Central memory CD4-positive, alpha-beta T cell (primary cell): ENCODE measurements around the gene MAD2L1.

Experiments used
- DNase-seq: peaks from one replicate; pipeline ENCODE4 v3.0.0; 2022

The MAD2L1 gene

DNA sequence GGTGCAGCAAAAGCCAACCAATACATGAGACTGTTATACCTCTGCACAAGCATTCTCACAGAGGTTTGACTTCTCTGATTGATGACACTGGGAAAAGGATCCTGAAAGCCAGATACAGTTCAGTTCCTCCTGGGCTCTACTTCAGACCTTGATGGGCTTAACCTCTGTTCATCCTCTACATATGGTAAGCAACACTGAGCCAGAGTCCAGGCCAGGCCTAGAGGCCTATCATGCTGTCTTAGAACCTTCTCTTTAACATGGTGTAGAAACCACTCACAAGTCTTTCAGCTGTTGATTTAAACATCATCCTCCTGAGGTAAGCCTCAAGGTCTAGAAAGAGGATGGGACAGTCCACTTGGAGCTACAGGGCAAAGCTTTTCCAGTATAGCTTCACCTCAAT lies 9.2 kb downstream of the MAD2L1 start:
- no peak for DNase-seq

DNA sequence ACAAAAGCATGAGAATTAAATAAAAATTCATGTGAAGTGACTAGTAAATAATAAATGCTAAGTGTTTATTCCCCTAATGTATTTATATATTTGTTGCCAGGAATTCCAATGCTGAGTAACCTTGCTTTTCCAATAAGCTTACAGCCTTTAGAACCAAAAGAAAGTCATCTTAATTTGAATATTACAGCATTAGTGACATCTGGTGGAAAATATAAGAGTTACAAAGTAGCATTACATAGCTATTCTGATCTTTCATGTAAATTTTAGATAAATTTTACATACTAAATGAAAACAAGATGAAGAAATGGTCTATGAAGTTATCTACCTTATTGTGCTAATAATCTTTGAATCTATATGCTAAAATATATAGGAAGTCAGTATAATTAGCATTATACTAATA lies 10.4 kb downstream of the MAD2L1 start:
- DNase-seq = no peak

DNA sequence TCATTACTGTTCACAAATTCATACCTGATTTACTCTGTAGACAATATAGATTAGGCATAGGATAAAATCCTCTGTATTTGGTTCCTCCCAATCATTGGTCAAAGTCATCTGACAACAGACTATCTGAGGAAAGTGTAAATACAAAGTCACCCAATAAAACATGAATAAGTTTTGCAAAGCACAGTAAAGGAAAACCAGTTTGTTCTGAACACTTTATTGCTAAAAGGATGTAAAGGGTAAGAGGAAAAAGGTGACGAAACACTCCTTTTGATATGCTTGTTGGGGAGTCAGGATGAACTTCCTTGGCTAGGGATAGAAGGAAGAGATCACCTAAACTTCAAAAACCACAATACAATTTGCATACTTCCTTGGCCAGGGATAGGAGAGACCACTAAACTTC lies 10.9 kb downstream of the MAD2L1 start:
- DNase-seq = no peak

DNA sequence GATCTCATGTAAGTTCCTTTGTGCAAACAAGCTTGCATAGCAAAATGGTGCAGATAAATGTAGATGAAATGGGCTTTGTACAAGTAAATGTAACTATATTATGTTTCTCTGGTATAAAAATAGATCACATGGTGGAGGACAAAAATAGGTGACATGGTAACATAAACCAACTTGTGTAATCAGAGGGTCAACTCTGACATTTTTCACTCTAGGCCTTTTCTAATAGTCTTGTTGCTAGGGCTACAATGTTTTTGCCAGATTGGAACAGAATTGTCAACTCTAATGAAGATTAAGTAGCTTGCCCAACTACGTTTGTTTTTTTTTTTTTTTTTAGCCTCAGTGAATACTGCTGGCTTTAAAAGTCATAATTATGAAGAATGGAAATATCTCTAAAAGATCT lies 11.5 kb downstream of the MAD2L1 start:
- no peak for DNase-seq

DNA sequence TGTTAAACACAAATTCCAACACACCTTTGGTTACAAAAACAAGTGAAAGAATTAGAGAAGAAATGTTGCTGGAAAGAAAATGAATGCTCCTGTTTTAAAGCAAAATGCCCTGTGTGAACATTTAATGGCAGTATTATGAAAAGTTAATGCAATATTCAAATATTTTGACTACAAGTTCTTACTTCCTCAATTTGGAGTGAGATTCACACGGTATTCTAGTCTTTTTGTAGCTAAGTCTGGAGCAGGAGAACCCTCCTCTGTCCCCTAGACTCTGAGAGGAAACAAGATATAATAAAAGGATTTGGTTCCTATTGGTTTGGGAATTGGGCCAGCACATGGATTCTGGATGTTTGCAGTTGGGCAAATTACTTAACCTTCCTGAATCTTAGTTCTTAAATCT lies 12.7 kb downstream of the MAD2L1 start:
- no peak for DNase-seq

DNA sequence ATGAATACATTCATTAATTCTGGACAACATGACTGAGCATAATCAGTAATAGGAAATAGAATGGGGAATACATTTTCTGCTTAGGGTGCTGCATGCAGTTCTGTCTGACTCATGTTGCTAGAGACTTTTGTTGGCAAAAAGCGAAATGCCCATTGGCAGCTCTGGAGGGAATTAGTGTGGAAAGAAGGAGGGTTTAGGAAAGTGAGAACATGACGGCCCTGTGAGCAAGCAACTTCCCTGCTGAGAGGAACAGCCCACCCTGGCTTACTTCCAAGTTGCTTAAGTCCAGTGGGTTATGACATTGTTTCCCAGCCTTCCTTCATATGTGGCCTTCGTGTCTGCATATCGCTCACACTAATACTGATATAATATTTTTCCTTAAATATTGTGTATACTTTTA lies 13.8 kb downstream of the MAD2L1 start:
- no peak for DNase-seq

DNA sequence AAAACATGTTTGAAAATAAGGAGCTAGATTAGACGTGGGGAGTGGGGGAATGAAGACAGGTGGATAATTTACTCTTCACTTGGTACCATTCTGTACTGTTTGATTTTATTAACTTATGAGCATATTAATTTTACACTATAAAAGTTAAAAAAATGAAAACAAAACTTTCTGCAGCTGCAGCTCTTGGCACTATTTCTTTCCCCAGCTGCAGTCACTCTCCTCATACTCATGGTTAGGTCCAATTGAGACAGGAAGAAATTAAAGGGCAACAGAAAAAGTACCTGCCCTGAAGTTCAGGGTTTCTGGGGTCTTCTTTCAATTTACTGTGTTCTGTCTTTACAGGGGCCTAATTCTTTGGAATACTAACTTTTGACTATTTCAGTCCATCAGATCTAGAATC lies 15.4 kb downstream of the MAD2L1 start:
- no peak for DNase-seq

DNA sequence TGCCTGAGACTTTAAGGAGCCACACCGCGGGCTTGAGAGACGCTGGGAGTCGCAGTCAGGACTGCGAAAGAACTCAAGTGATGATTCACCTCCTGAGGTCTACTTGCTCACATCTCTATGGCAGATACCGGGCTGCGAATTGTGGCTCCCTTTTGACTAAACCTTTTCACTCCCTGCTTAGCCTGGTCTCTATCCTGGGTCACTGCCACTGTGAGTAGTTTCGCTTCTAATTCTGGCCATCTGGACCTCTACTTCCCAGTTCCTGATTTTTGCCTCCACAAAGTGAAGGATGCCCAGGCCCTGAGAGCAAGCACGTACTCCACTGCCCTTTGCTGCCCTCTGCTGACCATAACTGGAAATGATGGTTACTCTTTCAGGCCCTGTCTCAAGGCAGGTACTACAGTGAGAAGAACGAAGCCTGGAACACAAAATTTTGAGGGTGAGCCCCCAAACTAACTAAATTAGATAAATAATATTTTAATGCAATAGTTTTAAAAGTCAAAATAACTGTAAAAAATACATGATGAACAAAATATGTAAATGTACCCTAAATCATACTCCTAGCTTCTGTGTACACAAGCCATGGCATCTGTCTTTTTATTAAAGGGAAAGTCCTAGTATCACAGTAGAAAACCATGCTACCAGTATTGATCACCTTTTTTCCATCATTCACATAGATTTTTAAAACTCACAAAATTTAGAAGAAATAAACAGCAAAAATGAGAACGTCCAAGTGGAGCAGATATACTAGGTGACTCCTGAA lies 16.7 kb downstream of the MAD2L1 start:
- peak; percentile 59 for DNase-seq

DNA sequence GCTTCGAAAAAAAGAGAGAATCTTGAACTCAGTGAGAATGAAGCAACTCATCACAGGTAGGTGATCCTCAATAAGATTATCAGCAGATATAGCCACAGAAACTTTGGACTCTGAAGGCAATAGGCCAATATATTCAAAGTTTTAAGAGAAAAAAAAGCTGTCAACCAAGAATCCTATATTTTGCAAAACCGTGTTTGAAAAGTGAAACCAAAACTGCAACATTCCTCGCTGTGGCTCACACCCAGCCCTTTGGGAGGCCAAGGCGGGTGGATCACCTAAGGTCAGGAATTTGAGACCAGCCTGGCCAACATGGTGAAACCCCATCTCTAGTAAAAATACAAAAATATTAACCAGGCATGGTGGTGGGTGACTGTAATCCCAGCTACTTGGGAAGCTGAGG lies 22.8 kb downstream of the MAD2L1 start:
- DNase-seq = no peak

DNA sequence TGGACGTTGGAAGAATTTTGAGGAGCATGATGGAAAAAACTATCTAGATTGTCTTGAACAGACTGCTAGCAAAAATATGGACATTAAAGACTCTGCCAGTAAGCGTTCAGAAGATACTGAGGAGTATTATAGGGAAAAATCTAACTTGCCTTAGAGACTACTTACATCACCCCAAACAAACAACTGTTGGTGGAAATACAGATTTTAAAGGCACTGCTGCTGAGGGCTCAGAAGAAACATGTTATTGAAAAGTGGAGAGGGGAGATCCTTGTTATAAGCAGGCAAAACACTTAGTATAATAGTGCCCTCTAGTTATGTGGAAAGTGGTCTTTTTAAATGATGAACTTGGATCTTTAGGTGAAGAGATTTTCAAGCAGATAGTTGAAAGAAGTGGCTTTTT lies 29.2 kb downstream of the MAD2L1 start:
- no peak for DNase-seq

DNA sequence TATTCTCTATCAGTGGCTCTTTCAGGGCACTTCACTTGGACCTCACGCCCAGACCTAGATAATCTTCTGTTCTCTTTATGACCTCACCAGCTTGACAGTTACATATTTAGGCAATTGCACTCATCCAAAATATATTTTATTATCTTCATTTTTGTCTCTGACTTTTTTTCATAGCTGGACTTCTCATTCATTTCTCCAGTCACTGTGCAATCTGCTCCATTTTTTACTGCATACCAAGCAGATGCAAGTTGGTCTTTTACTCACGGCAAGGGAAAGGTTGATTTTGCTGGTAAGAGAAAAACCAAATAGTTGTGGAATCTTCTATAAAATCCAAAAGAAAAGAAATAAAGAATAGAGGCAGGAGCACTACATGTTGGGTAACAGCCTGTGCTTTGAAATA lies 31.7 kb downstream of the MAD2L1 start:
- no peak for DNase-seq

DNA sequence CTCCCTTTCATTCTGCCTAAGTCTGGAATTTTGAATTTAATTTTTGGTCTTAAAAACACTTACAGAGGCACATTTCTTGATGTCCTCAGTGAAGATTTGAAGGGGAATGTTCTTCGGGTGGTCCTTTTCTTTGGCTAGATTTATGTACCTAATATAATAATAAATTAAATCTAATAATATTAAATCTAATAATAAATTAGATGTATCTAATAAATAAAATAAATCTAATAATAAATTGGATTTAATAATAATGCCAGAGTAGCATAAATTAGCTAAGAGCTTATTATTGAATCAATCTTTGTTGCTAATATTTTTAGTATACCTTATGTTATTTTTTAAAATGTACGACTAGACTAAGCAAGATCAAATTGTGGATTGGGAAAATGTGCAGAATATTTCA lies 39.8 kb downstream of the MAD2L1 start:
- DNase-seq = no peak

DNA sequence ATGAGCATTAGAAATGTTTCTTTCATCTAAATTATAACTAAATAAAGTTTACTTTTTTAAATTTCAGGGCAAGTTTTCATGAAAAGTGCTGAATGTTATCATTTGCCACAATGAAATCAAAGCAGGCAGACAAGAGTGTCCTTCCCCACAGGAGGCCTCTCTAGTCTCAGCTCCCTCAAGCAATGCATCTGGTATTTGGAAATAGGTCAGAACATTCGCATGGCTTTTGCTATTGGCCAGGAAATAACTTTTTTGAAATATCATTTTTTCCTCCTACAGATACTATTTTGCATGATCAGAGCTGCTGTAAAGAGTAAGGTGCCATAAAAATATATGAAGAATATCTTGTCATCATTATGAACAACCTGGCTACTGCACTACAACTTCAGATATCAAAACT lies 41.1 kb downstream of the MAD2L1 start:
- DNase-seq = no peak

DNA sequence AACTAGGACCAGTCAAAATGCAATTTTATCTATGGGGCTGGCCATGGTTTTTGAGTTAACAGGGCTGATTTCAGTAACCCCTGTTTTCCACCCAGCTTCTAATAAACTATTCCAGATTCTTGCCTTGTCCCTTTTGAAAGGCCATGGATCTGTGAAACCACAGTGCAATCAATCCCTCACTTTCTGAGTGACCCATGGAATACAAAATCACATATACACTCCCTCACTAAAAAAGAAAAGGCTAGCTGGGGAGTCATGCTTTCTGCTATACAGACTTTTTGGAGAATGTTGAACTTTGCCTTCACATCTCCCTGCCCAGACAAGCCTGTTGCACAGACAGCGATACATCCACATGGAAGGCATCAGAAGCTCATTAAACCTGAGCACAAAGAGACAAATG lies 47.9 kb downstream of the MAD2L1 start:
- no peak for DNase-seq

DNA sequence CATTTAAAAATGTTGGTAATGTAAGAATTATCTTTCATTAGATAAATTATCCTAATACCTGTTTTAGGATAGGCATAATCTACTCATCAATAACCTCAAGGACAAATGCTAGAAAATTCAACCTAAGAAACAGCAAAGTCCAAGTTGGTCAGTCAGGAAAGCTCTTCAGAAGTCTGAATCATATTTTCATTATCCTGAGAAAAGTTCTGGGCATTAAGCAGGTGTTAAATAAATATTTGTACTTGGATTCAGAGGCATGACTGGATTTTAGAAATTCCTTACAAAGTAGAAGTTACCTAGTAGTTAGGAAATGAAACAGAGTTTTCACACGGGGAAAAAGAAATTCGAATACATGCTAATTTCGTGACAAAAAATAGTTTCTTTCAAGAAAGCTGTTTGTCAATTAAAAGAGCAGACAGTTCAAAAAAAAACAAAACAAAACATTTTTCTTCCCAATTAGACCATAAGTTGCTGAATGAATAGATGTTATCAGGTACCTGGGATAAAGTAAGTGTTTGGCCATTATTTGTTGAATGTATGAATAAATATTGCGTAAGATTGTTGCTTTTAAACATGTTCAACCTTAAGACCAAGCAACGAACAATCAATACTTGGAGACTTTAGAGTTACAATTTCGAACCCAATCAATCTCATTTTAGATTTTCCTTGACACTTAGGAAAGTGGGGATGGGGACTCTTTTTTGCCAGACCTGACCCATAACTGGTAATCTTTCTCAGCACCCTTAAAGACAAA lies 48.5 kb downstream of the MAD2L1 start:
- no peak for DNase-seq

DNA sequence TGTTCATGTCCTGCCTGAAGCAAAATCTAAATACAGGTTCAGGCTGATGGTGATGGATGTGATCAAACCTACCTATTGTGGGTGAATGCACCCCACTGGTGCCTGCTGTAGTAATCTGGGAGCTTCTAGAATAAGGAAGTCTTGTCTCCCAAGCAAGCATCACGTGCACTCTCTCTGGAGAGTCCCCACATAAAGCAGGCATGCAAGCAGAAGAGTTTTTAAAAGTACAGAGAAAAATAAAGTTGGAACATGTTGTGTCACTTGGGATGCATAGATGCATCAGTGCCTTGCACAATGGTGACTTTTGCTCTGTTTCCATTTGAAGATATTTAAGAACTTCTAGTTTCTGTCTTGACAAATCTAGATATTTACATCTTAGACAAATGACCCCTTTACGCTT lies 54.9 kb downstream of the MAD2L1 start:
- DNase-seq = no peak

DNA sequence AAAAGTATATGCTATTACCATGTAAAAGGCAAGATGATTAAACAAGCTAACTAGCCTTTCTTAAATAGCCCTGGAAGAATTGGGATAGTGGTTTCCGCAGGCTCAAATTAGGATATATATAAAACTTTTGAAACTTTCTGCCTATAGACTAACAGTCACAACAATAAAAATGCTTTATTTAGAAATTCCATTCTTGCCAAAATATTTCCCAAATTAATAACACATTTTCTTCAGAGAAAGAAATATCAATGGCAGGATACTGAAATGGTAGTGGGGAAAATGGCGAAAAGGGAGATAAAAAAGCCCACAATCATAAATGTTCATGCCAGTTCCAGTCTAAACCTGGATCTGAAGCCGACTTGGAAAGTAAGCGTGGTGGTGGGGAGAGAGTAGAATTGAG lies 56.0 kb downstream of the MAD2L1 start:
- DNase-seq = no peak

DNA sequence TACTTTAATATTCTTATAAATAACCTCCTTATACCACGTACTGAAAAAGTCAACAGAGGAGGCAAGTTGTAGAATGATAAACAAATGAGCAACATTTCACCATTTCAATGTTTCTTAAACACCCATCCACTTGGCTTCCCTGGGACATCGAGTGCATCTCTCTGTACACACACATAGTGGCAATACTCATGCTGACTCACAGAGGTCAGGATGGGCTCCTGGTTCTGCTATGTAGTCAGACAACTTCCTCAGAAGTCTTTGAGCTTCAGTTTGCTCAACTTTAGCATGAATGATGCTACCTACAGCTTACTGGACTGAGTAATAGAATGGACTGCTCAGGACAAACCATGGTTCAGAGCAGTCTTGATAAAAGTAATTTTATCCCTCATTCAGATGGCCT lies 56.9 kb downstream of the MAD2L1 start:
- no peak for DNase-seq

DNA sequence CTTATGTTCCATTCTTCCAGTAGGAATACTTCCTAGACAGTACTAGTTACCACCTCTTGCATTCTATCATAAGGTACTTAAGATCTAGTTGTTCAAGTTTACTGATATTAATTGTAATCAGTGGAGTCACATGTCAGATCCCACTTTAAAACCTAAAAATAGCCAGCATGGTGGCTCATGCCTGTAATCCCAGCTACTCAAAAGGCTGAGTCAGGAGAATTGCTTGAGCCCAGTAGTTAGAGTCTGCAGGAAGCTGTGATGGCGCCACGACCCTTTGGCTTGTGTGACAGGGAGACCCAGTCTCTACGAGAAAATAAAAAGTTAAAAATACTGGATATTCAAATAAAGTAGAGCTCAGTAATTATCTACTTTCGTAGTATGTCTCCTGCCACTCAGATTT lies 57.7 kb downstream of the MAD2L1 start:
- no peak for DNase-seq

DNA sequence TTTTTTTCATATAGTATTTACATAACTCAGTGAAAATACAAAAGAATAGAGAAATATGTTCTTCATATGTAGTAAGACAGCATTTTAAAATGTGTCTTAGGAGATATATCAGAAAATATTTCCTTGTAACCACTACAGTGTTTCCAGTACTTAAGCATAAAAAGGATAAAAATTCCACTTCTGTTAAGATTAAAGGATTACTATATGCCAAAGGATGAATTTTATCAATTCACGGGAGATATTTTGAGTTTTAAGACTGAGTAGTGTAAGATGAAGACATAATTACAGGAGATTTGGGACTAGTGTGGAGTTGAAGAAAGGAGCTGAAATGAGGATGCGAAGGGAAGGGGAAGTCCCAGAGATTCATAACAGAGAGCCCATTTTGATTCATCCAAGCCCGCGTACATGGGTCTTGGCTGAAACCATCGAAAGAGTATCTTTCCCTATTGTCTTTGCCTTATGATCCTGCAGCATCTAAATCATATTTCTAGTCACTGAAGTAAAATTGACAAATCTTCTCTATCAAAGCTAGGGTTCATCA lies 58.7 kb downstream of the MAD2L1 start:
- DNase-seq = no peak

DNA sequence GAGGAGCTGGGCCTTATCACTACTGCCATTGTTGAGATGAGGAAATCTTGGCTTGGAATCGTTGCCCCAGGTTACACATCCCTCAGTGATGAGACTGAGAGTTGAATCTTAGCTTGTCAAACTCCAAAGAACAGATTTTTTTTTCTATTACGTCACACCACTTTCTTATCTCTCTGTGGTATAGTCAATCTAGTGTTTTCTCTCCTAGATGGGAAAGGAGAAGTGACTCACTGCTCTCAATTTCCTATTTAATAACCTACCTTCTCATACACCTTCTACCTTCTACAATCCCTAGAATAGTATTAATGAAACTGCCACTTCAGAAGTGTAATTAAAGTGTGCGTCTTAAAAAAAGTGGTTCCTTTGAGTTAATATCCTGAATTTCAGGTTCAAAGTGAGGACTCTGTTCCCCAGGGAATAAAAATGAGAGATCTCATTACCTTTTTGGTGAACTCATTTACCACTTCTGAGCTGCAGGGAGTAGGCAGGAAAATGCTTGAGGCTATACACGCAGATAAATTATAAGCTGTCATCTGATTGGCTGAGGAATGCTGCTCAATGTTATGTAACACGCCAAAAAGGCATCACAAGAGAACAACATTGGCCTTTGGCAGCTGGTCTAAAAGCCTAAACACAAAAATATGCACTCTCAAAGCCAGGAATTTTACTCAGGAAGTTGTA lies 59.3 kb downstream of the MAD2L1 start:
- no peak for DNase-seq
